Measurements from ENCODE around the gene NEGR1.

GRCh38 chr1:72150508-72150907 lies 131.8 kb downstream of the NEGR1 start:
- TF ChIP-seq, protein P1, sequence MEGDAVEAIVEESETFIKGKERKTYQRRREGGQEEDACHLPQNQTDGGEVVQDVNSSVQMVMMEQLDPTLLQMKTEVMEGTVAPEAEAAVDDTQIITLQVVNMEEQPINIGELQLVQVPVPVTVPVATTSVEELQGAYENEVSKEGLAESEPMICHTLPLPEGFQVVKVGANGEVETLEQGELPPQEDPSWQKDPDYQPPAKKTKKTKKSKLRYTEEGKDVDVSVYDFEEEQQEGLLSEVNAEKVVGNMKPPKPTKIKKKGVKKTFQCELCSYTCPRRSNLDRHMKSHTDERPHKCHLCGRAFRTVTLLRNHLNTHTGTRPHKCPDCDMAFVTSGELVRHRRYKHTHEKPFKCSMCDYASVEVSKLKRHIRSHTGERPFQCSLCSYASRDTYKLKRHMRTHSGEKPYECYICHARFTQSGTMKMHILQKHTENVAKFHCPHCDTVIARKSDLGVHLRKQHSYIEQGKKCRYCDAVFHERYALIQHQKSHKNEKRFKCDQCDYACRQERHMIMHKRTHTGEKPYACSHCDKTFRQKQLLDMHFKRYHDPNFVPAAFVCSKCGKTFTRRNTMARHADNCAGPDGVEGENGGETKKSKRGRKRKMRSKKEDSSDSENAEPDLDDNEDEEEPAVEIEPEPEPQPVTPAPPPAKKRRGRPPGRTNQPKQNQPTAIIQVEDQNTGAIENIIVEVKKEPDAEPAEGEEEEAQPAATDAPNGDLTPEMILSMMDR (conservative IDR thresholded peaks at IDR 0.05; ENCODE audit: low read depth in 2 of 2), result no peak
- TF ChIP-seq POLR2AphosphoS5 (IDR thresholded peaks at IDR 0.05; ENCODE audit: low read depth), result no peak
- TF ChIP-seq ZNF114 (CRISPR knock-in tag; IDR thresholded peaks at IDR 0.05), result no peak
- TF ChIP-seq EZH2 (IDR thresholded peaks at IDR 0.05; ENCODE audit: low read depth, unreplicated experiment), result no peak
- TF ChIP-seq CREB1 (CRISPR knock-in tag; IDR thresholded peaks at IDR 0.05; ENCODE audit: low read depth), result no peak
- TF ChIP-seq ZNF331 (CRISPR knock-in tag; IDR thresholded peaks at IDR 0.05; ENCODE audit: low read depth), result no peak
- TF ChIP-seq, protein P2, sequence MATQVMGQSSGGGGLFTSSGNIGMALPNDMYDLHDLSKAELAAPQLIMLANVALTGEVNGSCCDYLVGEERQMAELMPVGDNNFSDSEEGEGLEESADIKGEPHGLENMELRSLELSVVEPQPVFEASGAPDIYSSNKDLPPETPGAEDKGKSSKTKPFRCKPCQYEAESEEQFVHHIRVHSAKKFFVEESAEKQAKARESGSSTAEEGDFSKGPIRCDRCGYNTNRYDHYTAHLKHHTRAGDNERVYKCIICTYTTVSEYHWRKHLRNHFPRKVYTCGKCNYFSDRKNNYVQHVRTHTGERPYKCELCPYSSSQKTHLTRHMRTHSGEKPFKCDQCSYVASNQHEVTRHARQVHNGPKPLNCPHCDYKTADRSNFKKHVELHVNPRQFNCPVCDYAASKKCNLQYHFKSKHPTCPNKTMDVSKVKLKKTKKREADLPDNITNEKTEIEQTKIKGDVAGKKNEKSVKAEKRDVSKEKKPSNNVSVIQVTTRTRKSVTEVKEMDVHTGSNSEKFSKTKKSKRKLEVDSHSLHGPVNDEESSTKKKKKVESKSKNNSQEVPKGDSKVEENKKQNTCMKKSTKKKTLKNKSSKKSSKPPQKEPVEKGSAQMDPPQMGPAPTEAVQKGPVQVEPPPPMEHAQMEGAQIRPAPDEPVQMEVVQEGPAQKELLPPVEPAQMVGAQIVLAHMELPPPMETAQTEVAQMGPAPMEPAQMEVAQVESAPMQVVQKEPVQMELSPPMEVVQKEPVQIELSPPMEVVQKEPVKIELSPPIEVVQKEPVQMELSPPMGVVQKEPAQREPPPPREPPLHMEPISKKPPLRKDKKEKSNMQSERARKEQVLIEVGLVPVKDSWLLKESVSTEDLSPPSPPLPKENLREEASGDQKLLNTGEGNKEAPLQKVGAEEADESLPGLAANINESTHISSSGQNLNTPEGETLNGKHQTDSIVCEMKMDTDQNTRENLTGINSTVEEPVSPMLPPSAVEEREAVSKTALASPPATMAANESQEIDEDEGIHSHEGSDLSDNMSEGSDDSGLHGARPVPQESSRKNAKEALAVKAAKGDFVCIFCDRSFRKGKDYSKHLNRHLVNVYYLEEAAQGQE (IDR thresholded peaks at IDR 0.05; ENCODE audit: unreplicated experiment), result no peak

Data from GM23338 (cell line).